Measurements from ENCODE around the gene C19orf85.
A peak's percentile ranks its signal among the peaks of the same experiment; 100 is the strongest.

The C19orf85 gene

GRCh38 chr19:55503157-55503501 is 38.6 kb upstream of the C19orf85 start:
- POLR2A ChIA-PET: interaction anchor here (1.0 to 1.9 kb wide), 6 partner anchors 16 to 129 kb away, joined by 3 to 16 read pairs (median 8); partner anchors contain the start of genes SSC5D, UBE2S and ZNF628
- H3K4me1 ChIP-seq (ENCODE audit: control insufficient read depth, insufficient read depth, low read length): no peaks in the 10 kb centered on the region
- CTCF ChIA-PET: interaction anchor here (0.7 to 12.1 kb wide), 27 partner anchors 8 to 517 kb away, joined by 3 to 152 read pairs (median 10); partner anchors contain the start of genes NAT14, ZNF628 and ZNF865
- no peaks in the 10 kb centered on the region for H3K36me3 ChIP-seq (ENCODE audit: control insufficient read depth in 2 of 2, insufficient read depth in 1 of 2, low read length in 2 of 2)
- peak overlapping the region; percentile 33; the same call in 1 of the 2 replicates for H3K27ac ChIP-seq (ENCODE audit: extremely low read depth, low read depth, low read length)
- no peak overlapping the region for H3K4me3 ChIP-seq (ENCODE audit: low read depth, low read length)
- no peaks in the 10 kb centered on the region for H3K9me3 ChIP-seq (ENCODE audit: control insufficient read depth, insufficient read depth, low read depth, low read length)
- TF ChIP-seq ZBTB11 (tag by site-specific recombination; conservative IDR thresholded peaks at IDR 0.05; ENCODE audit: low read depth) (no peak), ZNF184 (tag by site-specific recombination; IDR thresholded peaks at IDR 0.05) (no peak), ZNF133 (tag by site-specific recombination; IDR thresholded peaks at IDR 0.05) (no peak), ZNF791 (tag by site-specific recombination; IDR thresholded peaks at IDR 0.05) (no peak), ZNF292 (tag by site-specific recombination; IDR thresholded peaks at IDR 0.05; ENCODE audit: borderline replicate concordance, low read depth) (no peak), ZNF621 (tag by site-specific recombination; IDR thresholded peaks at IDR 0.05) (no peak), ZNF169 (tag by site-specific recombination; IDR thresholded peaks at IDR 0.05) (peak; percentile 79; the same call in 1 of the 2 replicates), YY1 (tag by site-specific recombination; IDR thresholded peaks at IDR 0.05) (no peak)

GRCh38 chr19:55502197-55502952 is 37.8 kb upstream of the C19orf85 start:
- peak; percentile 62 for TF ChIP-seq ZNF366 (tag by site-specific recombination; conservative IDR thresholded peaks at IDR 0.05)
- TF ChIP-seq ZNF146 (tag by site-specific recombination; IDR thresholded peaks at IDR 0.05): no peak
- TF ChIP-seq PRDM1 (tag by site-specific recombination; IDR thresholded peaks at IDR 0.05): peak; percentile 98
- TF ChIP-seq ZNF121 (tag by site-specific recombination; IDR thresholded peaks at IDR 0.05): peak; percentile 92
- Histone ChIP-seq H3K36me3 (ENCODE audit: control insufficient read depth in 2 of 2, insufficient read depth in 1 of 2, low read length in 2 of 2) (no peaks in the 10 kb centered on the region), H3K4me3 (ENCODE audit: low read depth, low read length) (no peak overlapping the region), H3K27ac (ENCODE audit: extremely low read depth, low read depth, low read length) (no peak overlapping the region), H3K4me1 (ENCODE audit: control insufficient read depth, insufficient read depth, low read length) (no peaks in the 10 kb centered on the region), H3K9me3 (ENCODE audit: control insufficient read depth, insufficient read depth, low read depth, low read length) (no peaks in the 10 kb centered on the region)
- ChIA-PET POLR2A (interaction anchor here (0.6 to 1.6 kb wide), 5 partner anchors 15 to 433 kb away, joined by 3 to 5 read pairs (median 4); partner anchors contain the start of genes ISOC2 and NAT14), CTCF (interaction anchor here (0.6 to 12.1 kb wide), 5 partner anchors 10 to 85 kb away, joined by 3 to 152 read pairs (median 6); partner anchors contain the start of gene NAT14)

- Histone ChIP-seq H3K36me3 (ENCODE audit: control insufficient read depth in 2 of 2, insufficient read depth in 1 of 2, low read length in 2 of 2) (no peaks in the 10 kb centered on the region), H3K4me1 (ENCODE audit: control insufficient read depth, insufficient read depth, low read length) (no peaks in the 10 kb centered on the region), H3K27ac (ENCODE audit: extremely low read depth, low read depth, low read length) (no peak overlapping the region), H3K4me3 (ENCODE audit: low read depth, low read length) (no peak overlapping the region), H3K9me3 (ENCODE audit: control insufficient read depth, insufficient read depth, low read depth, low read length) (no peaks in the 10 kb centered on the region)
- POLR2A ChIA-PET: interaction anchor here (0.7 kb wide), 1 partner anchor 24 kb away, joined by 3 read pairs; the partner anchor contains the start of gene ZNF628
- CTCF ChIA-PET: interaction anchor here (0.9 to 12.1 kb wide), 3 partner anchors 15 to 33 kb away, joined by 3 to 152 read pairs (median 4); partner anchors contain the start of gene NAT14
- TF ChIP-seq SP3 (tag by site-specific recombination; IDR thresholded peaks at IDR 0.05) (no peak), REST (tag by site-specific recombination; IDR thresholded peaks at IDR 0.05) (no peak), IKZF3 (tag by site-specific recombination; IDR thresholded peaks at IDR 0.05) (no peak), ZNF133 (tag by site-specific recombination; IDR thresholded peaks at IDR 0.05) (no peak)
- TF ChIP-seq, protein P1, sequence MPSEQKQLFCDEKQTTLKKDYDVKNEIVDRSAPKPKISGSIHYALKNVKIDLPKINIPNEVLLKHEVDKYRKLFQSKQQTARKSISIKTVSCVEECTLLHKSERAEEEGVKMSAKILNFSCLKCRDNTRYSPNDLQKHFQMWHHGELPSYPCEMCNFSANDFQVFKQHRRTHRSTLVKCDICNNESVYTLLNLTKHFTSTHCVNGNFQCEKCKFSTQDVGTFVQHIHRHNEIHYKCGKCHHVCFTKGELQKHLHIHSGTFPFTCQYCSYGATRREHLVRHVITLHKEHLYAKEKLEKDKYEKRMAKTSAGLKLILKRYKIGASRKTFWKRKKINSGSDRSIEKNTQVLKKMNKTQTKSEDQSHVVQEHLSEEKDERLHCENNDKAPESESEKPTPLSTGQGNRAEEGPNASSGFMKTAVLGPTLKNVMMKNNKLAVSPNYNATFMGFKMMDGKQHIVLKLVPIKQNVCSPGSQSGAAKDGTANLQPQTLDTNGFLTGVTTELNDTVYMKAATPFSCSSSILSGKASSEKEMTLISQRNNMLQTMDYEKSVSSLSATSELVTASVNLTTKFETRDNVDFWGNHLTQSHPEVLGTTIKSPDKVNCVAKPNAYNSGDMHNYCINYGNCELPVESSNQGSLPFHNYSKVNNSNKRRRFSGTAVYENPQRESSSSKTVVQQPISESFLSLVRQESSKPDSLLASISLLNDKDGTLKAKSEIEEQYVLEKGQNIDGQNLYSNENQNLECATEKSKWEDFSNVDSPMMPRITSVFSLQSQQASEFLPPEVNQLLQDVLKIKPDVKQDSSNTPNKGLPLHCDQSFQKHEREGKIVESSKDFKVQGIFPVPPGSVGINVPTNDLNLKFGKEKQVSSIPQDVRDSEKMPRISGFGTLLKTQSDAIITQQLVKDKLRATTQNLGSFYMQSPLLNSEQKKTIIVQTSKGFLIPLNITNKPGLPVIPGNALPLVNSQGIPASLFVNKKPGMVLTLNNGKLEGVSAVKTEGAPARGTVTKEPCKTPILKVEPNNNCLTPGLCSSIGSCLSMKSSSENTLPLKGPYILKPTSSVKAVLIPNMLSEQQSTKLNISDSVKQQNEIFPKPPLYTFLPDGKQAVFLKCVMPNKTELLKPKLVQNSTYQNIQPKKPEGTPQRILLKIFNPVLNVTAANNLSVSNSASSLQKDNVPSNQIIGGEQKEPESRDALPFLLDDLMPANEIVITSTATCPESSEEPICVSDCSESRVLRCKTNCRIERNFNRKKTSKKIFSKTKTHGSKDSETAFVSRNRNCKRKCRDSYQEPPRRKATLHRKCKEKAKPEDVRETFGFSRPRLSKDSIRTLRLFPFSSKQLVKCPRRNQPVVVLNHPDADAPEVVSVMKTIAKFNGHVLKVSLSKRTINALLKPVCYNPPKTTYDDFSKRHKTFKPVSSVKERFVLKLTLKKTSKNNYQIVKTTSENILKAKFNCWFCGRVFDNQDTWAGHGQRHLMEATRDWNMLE (tag by site-specific recombination; conservative IDR thresholded peaks at IDR 0.05; ENCODE audit: low read depth): no peak
Measured at GRCh38 chr19:55500368-55500952, 35.9 kb upstream of the C19orf85 start.
